Astrocyte of the cerebellum (primary cell): ENCODE results near the gene SBNO2.

Experiments used
- DNase-seq: peaks from one replicate; pipeline ENCODE4 v3.0.0-alpha.2; 2011; ENCODE audit warnings: low read depth
- H3K4me3 ChIP-seq: 2 replicates; pipeline ENCODE4 v1.5.1; 2011; ENCODE audit warnings: mild to moderate bottlenecking, low read depth, low read length, moderate library complexity
- in situ Hi-C: cut with HindIII; loops from 2 replicates; pipeline ENCODE4 v1.10.0; 2017; ENCODE audit warnings: low sequenced_read_pairs
- TF ChIP-seq, protein P1 (sequence below): IDR thresholded peaks from 2 replicates; pipeline ENCODE4 v1.5.1; 2012; ENCODE audit warnings: low read length, low read depth, moderate library complexity, mild to moderate bottlenecking; ENCODE audit errors: missing control alignments

SBNO2 gene

DNA sequence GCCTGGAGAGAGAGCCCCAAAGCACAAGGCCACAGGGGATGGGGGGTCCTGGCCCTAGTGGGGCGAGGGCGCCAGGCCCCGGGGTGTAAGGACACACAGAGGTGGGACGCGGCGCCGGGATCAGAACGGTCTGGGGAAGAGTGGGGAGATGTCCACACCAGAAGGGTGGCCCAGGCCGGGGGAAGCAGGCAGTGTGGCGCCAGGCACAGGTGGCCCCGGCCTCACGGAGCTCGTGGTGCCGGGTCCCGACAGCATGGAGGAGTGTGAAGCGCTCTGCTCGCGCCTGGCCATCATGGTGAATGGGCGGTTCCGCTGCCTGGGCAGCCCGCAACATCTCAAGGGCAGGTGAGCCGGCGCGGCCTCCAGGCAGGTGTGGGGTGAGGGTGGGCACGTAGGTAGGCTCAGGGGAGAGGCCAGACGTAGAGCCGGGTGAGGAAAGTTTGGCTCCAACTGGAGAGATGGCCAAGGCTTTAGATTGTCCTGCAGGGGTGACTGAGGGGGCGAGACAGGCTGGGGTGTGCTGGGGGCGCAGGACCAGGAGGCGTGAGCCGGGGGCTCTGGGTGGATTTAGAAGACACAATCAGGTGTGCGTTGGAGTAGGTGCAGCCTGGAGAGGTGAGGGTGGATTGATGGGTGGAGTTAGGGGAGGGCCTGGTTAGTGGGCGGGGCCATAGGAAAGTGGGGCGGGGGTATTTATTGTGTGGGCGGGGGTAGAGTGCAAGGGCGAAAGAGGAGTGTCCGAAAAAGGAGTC is 110.0 kb downstream of the SBNO2 start:
- no peak overlapping the region for H3K4me3 ChIP-seq
- DNase-seq, result no peak
- TF ChIP-seq, protein P1, sequence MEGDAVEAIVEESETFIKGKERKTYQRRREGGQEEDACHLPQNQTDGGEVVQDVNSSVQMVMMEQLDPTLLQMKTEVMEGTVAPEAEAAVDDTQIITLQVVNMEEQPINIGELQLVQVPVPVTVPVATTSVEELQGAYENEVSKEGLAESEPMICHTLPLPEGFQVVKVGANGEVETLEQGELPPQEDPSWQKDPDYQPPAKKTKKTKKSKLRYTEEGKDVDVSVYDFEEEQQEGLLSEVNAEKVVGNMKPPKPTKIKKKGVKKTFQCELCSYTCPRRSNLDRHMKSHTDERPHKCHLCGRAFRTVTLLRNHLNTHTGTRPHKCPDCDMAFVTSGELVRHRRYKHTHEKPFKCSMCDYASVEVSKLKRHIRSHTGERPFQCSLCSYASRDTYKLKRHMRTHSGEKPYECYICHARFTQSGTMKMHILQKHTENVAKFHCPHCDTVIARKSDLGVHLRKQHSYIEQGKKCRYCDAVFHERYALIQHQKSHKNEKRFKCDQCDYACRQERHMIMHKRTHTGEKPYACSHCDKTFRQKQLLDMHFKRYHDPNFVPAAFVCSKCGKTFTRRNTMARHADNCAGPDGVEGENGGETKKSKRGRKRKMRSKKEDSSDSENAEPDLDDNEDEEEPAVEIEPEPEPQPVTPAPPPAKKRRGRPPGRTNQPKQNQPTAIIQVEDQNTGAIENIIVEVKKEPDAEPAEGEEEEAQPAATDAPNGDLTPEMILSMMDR, result no peak
- in situ Hi-C loops, result no loop called here

DNA sequence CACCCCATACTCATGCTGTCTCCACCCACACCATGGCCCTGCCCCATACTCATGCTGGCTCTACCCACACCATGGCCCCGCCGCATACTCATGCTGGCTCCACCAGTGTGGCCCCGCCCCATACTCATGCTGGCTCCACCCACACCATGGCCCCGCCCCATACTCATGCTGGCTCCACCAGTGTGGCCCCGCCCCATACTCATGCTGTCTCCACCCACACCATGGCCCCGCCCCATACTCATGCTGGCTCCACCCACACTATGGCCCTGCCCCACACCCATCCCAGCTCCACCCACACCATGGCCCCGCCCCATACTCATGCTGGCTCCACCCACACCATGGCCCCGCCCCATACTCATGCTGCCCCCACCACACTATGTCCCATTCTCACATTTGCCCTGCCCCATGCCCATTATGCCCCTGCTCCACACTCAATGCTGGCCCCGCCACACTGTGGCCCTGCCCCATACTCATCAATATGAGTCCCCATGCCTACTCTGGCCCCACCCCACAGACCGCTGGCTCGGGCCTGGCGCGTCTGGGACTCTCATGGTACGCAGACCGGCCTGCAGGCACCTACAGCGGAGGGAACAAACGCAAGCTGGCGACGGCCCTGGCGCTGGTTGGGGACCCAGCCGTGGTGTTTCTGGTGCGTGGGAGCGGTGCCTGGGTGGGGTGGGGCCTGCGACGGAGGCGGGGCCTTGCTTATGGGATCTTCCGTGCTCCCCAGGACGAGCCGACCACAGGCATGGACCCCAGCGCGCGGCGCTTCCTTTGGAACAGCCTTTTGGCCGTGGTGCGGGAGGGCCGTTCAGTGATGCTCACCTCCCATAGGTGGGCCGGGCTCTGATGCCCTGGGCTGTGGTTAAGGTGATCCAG is 110.8 kb downstream of the SBNO2 start:
- in situ Hi-C loops, result no loop called here
- no peak overlapping the region for H3K4me3 ChIP-seq
- no peak for DNase-seq
- TF ChIP-seq, protein P1, result no peak

DNA sequence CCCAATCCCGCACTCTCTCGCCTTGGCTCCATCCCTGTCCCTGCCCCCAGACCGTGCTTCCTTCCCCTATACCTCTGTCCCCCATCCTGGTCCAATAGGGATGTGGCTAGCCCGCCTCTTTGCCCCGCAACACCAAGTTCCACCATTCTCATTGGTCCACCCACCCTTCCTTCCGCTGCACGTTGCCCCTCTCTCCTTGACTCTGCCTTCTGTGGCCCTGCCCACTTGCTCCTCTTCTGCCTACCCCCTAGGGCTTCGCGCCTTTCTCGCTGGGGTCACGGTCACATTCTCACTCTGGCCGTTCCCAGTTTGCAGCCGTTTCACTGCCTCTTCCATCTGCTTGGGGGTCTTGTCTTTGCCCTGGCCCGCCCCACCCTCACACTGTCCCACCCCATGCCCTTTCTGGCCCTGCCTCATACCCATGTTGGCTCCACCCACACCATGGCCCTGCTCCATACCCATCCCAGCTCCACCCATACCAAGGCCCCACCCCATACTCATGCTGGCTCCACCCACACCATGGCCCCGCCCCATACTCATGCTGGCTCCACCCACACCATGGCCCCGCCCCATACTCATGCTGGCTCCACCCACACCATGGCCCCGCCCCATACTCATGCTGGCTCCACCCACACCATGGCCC is 111.6 kb downstream of the SBNO2 start:
- TF ChIP-seq, protein P1, result no peak
- no peak overlapping the region for H3K4me3 ChIP-seq
- in situ Hi-C loops, result no loop called here
- no peak for DNase-seq

DNA sequence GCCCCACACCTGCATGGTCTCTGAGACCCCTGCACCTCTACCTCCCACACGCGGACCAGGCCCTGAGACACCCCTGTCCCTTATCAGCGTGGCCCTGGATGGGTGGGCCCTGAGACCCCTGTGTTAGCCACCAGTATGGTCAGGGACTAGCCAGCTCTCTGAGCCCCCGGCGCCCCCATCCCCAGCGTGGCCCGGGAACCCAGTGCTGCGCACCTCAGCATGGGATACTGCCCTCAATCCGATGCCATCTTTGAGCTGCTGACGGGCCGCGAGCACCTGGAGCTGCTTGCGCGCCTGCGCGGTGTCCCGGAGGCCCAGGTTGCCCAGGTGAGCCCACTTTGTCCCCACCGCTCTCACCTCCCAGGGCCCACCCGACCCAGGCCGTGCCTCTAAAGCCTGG is 112.1 kb downstream of the SBNO2 start:
- in situ Hi-C loops, result no loop called here
- TF ChIP-seq, protein P1, result no peak
- no peak overlapping the region for H3K4me3 ChIP-seq
- no peak for DNase-seq

DNA sequence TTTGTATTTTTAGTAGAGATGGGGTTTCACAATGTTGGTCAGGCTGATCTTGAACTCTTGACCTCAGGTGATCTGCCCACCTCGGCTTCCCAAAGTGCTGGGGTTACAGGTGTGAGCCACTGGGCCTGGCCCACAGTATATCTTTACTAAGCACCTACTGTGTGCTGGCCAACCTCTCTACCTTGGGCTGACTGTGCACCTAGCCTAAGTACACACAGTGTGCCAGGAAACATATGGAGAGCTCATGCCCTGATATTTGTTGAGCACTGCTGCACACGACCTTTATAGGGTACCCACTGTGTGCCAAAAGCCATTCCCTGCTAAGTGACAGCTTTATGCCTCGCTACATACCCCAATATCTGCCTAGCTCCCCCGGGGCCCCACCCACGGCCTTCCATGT is 113.4 kb downstream of the SBNO2 start:
- in situ Hi-C loops, result no loop called here
- TF ChIP-seq, protein P1, result no peak
- no peak for DNase-seq
- H3K4me3 ChIP-seq, result no peak overlapping the region

DNA sequence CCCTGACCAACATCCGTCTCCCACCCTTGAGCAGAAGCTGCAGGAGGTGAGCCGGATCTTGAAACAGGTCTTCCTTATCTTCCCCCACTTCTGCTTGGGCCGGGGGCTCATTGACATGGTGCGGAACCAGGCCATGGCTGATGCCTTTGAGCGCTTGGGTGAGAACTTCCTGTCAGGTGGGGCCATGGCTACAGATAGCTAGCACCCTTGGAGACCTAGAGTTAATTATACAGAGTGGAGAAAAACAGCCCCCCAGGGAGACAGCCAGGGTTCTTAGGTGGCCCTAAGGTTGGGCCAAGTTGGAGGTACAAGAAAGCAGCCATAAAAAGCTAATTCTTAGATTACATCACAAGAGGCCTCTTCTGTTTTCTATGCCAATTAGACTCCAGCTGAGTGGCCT is 116.0 kb downstream of the SBNO2 start:
- no peak overlapping the region for H3K4me3 ChIP-seq
- in situ Hi-C loops, result no loop called here
- no peak for DNase-seq
- TF ChIP-seq, protein P1, result no peak
